PC-9 (cell line): Measurements from ENCODE around the gene MPPE1. TPM values are rescaled to one million over a fixed set of nuclear protein-coding genes. Genes with fewer than 3 reads are reported as not detected.
"Not testable (repeated sequence)": the region's sequence is repeated elsewhere in the genome, so short reads cannot be mapped to it uniquely, and the experiment has no call there.

ENCODE experiments used
- BruUV-seq: library from RNA; stranded (reverse); fragments of 400-500 nt; replicated peaks from 2 replicates; lab custom pipeline; 2021; lab: Mats Ljungman, UMichigan
- CTCF ChIA-PET: fragments of 300-600 bp; sonication (Branson Sonifier 250); formaldehyde crosslinking; loops from one replicate; lab custom pipeline; 2022; ENCODE audit warnings: antibody characterized with exemption; lab: Charles Lee
- POLR2A ChIA-PET: fragments of 300-600 bp; sonication (Branson Sonifier 250); formaldehyde crosslinking; loops from one replicate; lab custom pipeline; 2022; ENCODE audit warnings: antibody characterized with exemption; ENCODE audit not compliant: unreplicated experiment; lab: Charles Lee
- DNase-seq, 2 experiments: peaks; one replicate each; pipeline versions ENCODE4 v3.0.0 to v3.0.0-alpha.2; 2015 to 2022; ENCODE audit warnings: mixed read lengths in 1 of 2
- H2AFZ ChIP-seq: fragments of 200-600 bp; sonication (generic); 2 replicates; pipeline ENCODE4 v1.8.1; 2017; ENCODE audit warnings: antibody characterized with exemption
- H3F3A ChIP-seq: fragments of 200-600 bp; sonication (generic); 2 replicates; pipeline ENCODE4 v1.8.1; 2017; ENCODE audit warnings: antibody characterized with exemption, mild to moderate bottlenecking, low read depth; ENCODE audit not compliant: insufficient read depth
- H3K27ac ChIP-seq: fragments of 200-600 bp; sonication (generic); 2 replicates; pipeline ENCODE4 v1.6.1; 2016; ENCODE audit warnings: mixed run types
- H3K27me3 ChIP-seq: fragments of 200-600 bp; sonication (generic); 2 replicates; pipeline ENCODE4 v1.6.1; 2016; ENCODE audit warnings: low read depth, mixed run types; ENCODE audit not compliant: insufficient read depth
- H3K36me3 ChIP-seq: fragments of 200-600 bp; sonication (generic); 2 replicates; pipeline ENCODE4 v1.6.1; 2016; ENCODE audit warnings: low read depth, mixed run types
- H3K4me1 ChIP-seq: fragments of 200-600 bp; sonication (generic); replicated peaks from 2 replicates; pipeline ENCODE4 v1.6.1; 2016; ENCODE audit warnings: mixed run types; ENCODE audit not compliant: insufficient read depth
- H3K4me2 ChIP-seq: fragments of 200-600 bp; sonication (generic); 2 replicates; pipeline ENCODE4 v1.6.1; 2017; ENCODE audit warnings: mixed run types
- H3K4me3 ChIP-seq: fragments of 200-600 bp; sonication (generic); 2 replicates; pipeline ENCODE4 v1.6.1; 2016; ENCODE audit warnings: mixed run types
- H3K79me2 ChIP-seq: fragments of 200-600 bp; sonication (generic); 2 replicates; pipeline ENCODE4 v1.6.1; 2017; ENCODE audit warnings: low read depth, mixed run types
- H3K9me2 ChIP-seq: fragments of 200-600 bp; sonication (generic); 2 replicates; pipeline ENCODE4 v1.8.1; 2017; ENCODE audit warnings: mild to moderate bottlenecking; ENCODE audit not compliant: insufficient read depth
- H3K9me3 ChIP-seq: fragments of 200-600 bp; sonication (generic); 2 replicates; pipeline ENCODE4 v1.8.1; 2016; ENCODE audit warnings: low read depth; ENCODE audit not compliant: insufficient read depth
- H4K20me1 ChIP-seq: fragments of 200-600 bp; sonication (generic); 2 replicates; pipeline ENCODE4 v1.8.1; 2017; ENCODE audit not compliant: insufficient read depth
- CTCF ChIP-seq: fragments of 200-600 bp; sonication (generic); conservative IDR thresholded peaks from 2 replicates; pipeline ENCODE4 v1.6.1; 2017; ENCODE audit warnings: mixed run types, antibody characterized with exemption, mild to moderate bottlenecking, moderate library complexity
- EZH2 ChIP-seq: fragments of 200-600 bp; sonication (generic); IDR thresholded peaks from 2 replicates; pipeline ENCODE4 v1.8.0; 2017; ENCODE audit warnings: antibody characterized with exemption, low read depth
- intact Hi-C: fragments of 100-400 bp; cut with micrococcal nuclease; formaldehyde crosslinking; loops from one replicate; pipeline ENCODE4 v1.10.0; 2022; ENCODE audit not compliant: unreplicated experiment
- total RNA-seq: library from RNA; stranded (reverse); gene quantifications from 2 replicates; pipeline ENCODE4 v1.2.3, GENCODE V29; 2021

Gene MPPE1
- total RNA-seq, 1 experiment from 2014 or later, result 40.7 TPM

DNA sequence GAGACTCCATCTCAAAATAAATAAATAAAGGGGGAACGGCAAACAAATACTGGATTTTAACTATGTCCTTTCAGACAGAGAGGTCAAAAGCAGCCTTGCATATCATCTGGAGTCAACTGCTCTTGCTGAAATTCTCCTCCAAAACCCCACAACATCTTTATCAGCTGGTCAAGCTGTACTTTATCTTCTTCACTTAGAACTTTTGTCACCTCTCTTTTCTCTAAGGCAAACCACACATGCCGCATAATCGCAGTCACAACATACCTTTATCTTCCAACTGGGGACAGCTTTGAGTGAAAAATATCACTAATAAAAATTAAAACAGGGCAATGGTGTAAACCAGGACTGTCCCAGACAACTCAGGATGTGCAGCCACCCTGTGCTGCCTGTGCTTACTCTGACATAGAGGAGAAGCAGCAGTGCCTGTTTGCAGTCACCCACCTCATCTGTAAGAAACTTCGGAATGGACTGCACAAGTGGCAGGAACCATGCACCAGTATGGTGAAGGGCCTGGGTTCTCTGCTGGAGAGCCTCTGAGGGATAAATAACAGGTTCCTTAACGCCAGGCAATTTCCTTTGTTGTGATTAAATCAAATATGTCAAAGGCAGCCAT is 6.2 kb downstream of the MPPE1 start:
- ChIA-PET POLR2A (interaction anchor here (0.5 to 0.7 kb wide), 2 partner anchors 13 to 158 kb away, joined by 3 read pairs; no protein-coding TSS in a partner anchor), CTCF (no interaction called here)
- Histone ChIP-seq H3K27ac (no peak overlapping the region), H3K27me3 (no peaks in the 10 kb centered on the region), H3F3A (peaks cover 6% of the 10 kb centered on the region; the same call in 1 of the 2 replicates), H3K9me3 (no peaks in the 10 kb centered on the region), H3K36me3 (peaks cover 7% of the 10 kb centered on the region; the same call in 1 of the 2 replicates), H3K4me3 (no peak overlapping the region), H3K9me2 (no peaks in the 10 kb centered on the region), H3K4me2 (no peak overlapping the region), H3K79me2 (no peaks in the 10 kb centered on the region), H4K20me1 (no peaks in the 10 kb centered on the region), H3K4me1 (peaks cover 6% of the 10 kb centered on the region), H2AFZ (no peak overlapping the region)
- intact Hi-C loops, result loop anchor here (10.0 kb wide), 1 partner anchor 97 kb away; no protein-coding TSS in a partner anchor
- no peak for DNase-seq
- TF ChIP-seq CTCF, result no peak
- no peak for TF ChIP-seq EZH2
- no TSS peak for BruUV-seq

- Histone ChIP-seq H2AFZ (no peak overlapping the region), H3K9me3 (no peaks in the 10 kb centered on the region), H3K4me3 (no peak overlapping the region), H3K4me1 (peaks cover 5% of the 10 kb centered on the region), H3F3A (peaks cover 6% of the 10 kb centered on the region; the same call in 1 of the 2 replicates), H3K27me3 (no peaks in the 10 kb centered on the region), H3K79me2 (no peaks in the 10 kb centered on the region), H3K27ac (no peak overlapping the region), H3K36me3 (no peaks in the 10 kb centered on the region), H4K20me1 (no peaks in the 10 kb centered on the region), H3K9me2 (no peaks in the 10 kb centered on the region), H3K4me2 (no peak overlapping the region)
- POLR2A ChIA-PET, result no interaction called here
- no TSS peak for BruUV-seq
- CTCF ChIA-PET, result interaction anchor here (0.6 to 0.7 kb wide), 2 partner anchors 60 to 171 kb away, joined by 5 to 9 read pairs; no protein-coding TSS in a partner anchor
- intact Hi-C loops, result no loop called here
- no peak for TF ChIP-seq CTCF
- no peak for TF ChIP-seq EZH2
- no peak for DNase-seq
These were observed 9.1 kb downstream of the MPPE1 start for GRCh38 chr18:11899063-11899462.

GRCh38 chr18:11897781-11898180 is 10.3 kb downstream of the MPPE1 start:
- no peaks in the 10 kb centered on the region for H4K20me1 ChIP-seq
- no peaks in the 10 kb centered on the region for H3K79me2 ChIP-seq
- no peaks in the 10 kb centered on the region for H3K9me3 ChIP-seq
- H2AFZ ChIP-seq, result no peak overlapping the region
- TF ChIP-seq EZH2 (no peak), CTCF (no peak)
- no peaks in the 10 kb centered on the region; the same call in 1 of the 2 replicates for H3K36me3 ChIP-seq
- no peak for DNase-seq
- peaks cover 4% of the 10 kb centered on the region; the same call in 1 of the 2 replicates for H3F3A ChIP-seq
- no peak overlapping the region for H3K4me2 ChIP-seq
- no TSS peak for BruUV-seq
- CTCF ChIA-PET, result no interaction called here
- H3K4me1 ChIP-seq, result peaks cover 5% of the 10 kb centered on the region
- no peak overlapping the region for H3K27ac ChIP-seq
- intact Hi-C loops, result no loop called here
- no peak overlapping the region for H3K4me3 ChIP-seq
- H3K27me3 ChIP-seq, result no peaks in the 10 kb centered on the region
- POLR2A ChIA-PET, result no interaction called here
- H3K9me2 ChIP-seq, result no peaks in the 10 kb centered on the region

DNA sequence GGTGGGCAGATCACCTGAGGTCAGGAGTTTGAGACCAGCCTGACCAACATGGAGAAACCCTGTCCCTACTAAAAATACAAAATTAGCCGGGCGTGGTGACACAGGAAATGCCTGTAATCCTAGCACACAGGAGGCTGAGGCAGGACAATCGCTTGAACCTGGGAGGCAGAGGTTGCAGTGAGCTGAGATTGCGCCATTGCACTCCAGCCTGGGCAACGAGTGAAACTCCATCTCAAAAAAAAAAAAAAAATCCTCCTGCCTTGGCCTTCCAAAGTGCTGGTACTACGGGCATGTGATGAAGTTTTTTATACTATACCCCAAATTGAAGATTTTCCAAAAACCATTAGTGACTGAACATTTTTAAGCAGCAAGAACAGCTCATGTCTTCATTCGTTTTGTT is 15.7 kb downstream of the MPPE1 start:
- H3K4me3 ChIP-seq, H3K9me3 ChIP-seq, BruUV-seq, H4K20me1 ChIP-seq, H3K36me3 ChIP-seq, intact Hi-C loops, H3K27me3 ChIP-seq, H3K9me2 ChIP-seq, DNase-seq, H2AFZ ChIP-seq, CTCF ChIA-PET, H3K4me1 ChIP-seq, H3K79me2 ChIP-seq, H3K4me2 ChIP-seq, H3K27ac ChIP-seq: not testable (repeated sequence)
- POLR2A ChIA-PET, result interaction anchor here (0.6 to 0.7 kb wide), 2 partner anchors 55 to 486 kb away, joined by 3 to 4 read pairs; no protein-coding TSS in a partner anchor
- peaks cover 14% of the 10 kb centered on the region for H3F3A ChIP-seq
